GM10266 (cell line): ENCODE data around the gene DIPK2A.

Source experiments
- DNase-seq: peaks from one replicate; pipeline ENCODE4 v3.0.0; 2012; ENCODE audit errors: extremely low spot score
- CTCF ChIP-seq: IDR thresholded peaks from 2 replicates; pipeline ENCODE4 v1.5.1; 2012; ENCODE audit warnings: mild to moderate bottlenecking, low read depth; ENCODE audit not compliant: control insufficient read depth, insufficient read depth; ENCODE audit errors: missing control alignments

The DIPK2A gene

DNA sequence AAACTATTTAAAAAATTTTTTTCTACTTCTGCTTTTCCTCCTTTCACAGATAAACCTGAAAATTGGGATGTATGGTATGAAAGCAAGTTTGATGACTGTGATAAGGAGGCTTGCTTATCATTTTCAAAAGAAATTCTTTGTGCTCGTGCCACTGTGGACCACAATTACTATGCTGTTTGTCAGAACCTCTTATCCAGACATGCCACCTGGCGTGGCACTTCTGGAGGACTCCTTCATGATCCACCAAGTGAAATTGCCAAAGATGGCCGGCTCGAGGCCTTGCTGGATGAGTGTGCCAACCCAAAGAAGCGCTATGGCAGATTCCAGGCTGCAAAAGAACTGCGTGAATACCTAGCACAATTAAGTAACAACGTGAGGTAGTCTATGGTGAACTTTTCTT is 17.8 kb downstream of the DIPK2A start:
- TF ChIP-seq CTCF: no peak
- DNase-seq: no peak

DNA sequence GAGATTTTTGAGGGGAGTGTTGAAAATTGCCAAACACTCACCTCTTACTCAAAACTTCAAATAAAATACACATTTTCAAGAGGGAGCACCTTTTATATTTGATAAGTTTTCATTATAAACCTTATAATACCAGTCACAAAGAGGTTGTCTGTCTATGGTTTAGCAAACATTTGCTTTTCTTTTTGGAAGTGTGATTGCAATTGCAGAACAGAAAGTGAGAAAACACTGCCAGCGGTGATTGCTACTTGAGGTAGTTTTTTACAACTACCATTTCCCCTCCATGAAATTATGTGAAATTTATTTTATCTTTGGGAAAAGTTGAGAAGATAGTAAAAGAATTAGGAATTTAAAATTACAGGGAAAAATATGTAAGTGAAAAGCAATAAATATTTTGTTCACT is 20.1 kb downstream of the DIPK2A start:
- DNase-seq: no peak
- TF ChIP-seq CTCF: no peak

DNA sequence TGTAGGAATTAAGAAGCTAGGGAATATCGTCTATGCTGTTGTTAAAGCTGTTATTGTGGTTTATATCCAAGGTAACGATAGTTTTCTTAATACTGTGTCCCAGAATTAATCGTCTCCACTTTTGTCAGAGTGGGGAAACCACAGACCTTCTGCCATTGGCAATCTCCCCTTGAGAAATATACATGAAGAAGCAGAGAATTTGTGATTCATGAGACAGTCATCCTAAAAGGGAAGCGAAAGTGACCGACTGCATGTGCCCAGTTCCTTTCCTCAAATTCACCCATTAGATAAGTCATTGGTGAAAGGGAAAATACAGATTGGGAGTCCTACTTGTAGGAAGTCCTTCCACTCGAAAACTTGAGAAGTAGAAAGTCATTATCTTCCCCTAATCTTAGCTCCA is 26.6 kb downstream of the DIPK2A start:
- no peak for DNase-seq
- TF ChIP-seq CTCF: no peak

DNA sequence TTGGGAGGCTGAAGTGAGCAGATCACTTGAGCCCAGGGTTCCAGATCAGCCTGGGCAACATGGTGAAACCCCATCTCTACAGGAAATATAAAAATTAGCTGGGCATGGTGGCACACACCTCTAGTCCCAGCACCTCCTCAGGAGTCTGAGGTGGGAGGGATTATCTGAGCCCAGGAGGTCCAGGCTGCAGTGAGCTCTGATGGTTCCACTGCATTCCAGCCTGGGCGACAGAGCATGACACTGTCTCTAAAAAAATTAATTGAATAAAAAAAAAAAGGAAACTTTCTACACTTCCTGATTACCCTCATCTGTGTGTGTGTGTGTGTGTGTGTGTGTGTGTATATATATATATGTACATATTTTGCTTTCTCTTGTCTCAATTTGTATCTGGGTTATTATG is 31.4 kb downstream of the DIPK2A start:
- no peak for TF ChIP-seq CTCF
- DNase-seq: no peak

DNA sequence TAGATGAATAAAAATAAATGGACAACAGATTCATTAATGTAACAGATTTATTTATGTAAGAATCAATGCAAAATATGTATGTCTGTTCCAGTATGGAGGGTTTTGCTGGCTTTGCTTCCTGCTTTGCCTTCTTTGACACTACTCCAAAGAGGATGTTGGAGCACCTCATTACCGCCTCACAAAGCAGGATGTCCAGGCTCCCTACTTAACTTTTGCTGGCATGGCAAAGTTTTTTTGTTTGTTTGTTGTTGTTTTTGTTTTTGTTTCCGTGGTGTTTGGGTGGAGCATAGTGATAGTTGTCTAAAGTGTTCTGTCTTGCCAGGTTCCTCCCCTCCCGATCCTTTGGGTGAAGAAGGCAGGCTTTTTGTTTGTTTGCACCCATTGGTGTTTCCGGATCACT is 38.7 kb downstream of the DIPK2A start:
- DNase-seq: no peak
- TF ChIP-seq CTCF: no peak

GRCh38 chr3:144011251-144011799 is 39.7 kb downstream of the DIPK2A start:
- no peak for DNase-seq
- no peak for TF ChIP-seq CTCF

DNA sequence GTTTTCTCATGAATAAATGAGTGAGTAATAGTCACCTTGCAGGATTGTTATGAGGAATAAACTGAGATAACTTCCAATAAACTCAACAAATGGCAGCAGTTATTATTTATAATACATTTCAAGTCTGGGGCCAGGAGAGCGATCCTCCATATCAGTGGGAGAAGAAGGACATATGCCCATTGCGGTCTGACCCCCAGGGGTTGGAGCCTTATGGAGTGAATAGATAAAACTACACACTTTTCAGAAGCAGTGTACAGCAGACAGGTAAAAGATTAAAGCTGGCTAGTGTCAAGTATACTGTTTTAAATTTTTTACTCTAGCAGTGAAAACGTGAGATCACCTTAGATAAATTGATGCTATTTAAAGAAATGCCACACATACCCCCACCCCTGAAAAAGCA is 43.5 kb downstream of the DIPK2A start:
- no peak for TF ChIP-seq CTCF
- no peak for DNase-seq
